A549 treated with AZD2906 at 1 μM for 4 hours (cell line): ENCODE measurements around the gene GRM4. TPM values are rescaled to one million over a fixed set of nuclear protein-coding genes. Genes with fewer than 3 reads are reported as not detected.

Experiments used
- total RNA-seq: library from RNA; stranded (reverse); fragments of 200-300 nt; extraction: Qiagen RNA extraction; gene quantifications from 5 replicates; pipeline ENCODE4 v1.2.3, GENCODE V29; 2022

GRM4 gene
- 0.08 to 0.17 TPM (median 0.14 TPM) in 5 replicates for total RNA-seq

GRCh38 chr6:34146021-34146782 is at the start of gene GRM4:
GRM4 (minus strand) TSS chr6:34146087; CDS start chr6:34133496, 12,591 bp downstream.

Other genes with a start within 250 kb of the GRM4 start
- 422 to 601 TPM (median 521 TPM) in 5 replicates for gene HMGA1, start 90.8 kb upstream of the GRM4 start, total RNA-seq
- gene SMIM29, start 102.9 kb upstream of the GRM4 start, total RNA-seq = 15.4 to 24.4 TPM (median 23.8 TPM) in 5 replicates
- gene NUDT3, start 246.6 kb upstream of the GRM4 start, total RNA-seq = 5.6 to 8.5 TPM (median 5.9 TPM) in 5 replicates